Tibial nerve (tissue), 4 donors: ENCODE measurements around the gene CFAP221. TPM values are rescaled to one million over a fixed set of nuclear protein-coding genes. Genes with fewer than 3 reads are reported as not detected.
A peak's percentile ranks its signal among the peaks of the same experiment; 100 is the strongest.

Experiments used
- DNase-seq, 2 donors: peaks; one replicate each; pipeline ENCODE4 v3.0.0-alpha.2; 2019; ENCODE audit warnings: low spot score in 2 of 2
- H3K27ac ChIP-seq, 4 donors: fragments of 200-600 bp; sonication (generic) in 3 of 4; one replicate each; pipeline ENCODE4 v1.5.1; 2017 to 2019; ENCODE audit warnings: mild to moderate bottlenecking in 1 of 4
- H3K27me3 ChIP-seq, 2 donors: fragments of 200-600 bp; sonication (generic) in 1 of 2; one replicate each; pipeline versions ENCODE4 v1.5.1 to v1.6.0; 2017 to 2019
- H3K36me3 ChIP-seq, 3 donors: fragments of 200-600 bp; sonication (generic); one replicate each; pipeline ENCODE4 v1.5.1; 2018 to 2019
- H3K4me1 ChIP-seq, 4 donors: fragments of 200-600 bp; sonication (generic) in 3 of 4; one replicate each; pipeline ENCODE4 v1.5.1; 2017 to 2019
- H3K4me3 ChIP-seq, 4 donors: fragments of 200-600 bp; sonication (generic) in 3 of 4; one replicate each; pipeline ENCODE4 v1.5.1; 2017 to 2019; ENCODE audit warnings: mild to moderate bottlenecking in 1 of 4, moderate library complexity in 1 of 4
- H3K9me3 ChIP-seq, 4 donors: fragments of 200-600 bp; sonication (generic) in 3 of 4; one replicate each; pipeline ENCODE4 v1.5.1; 2017 to 2019
- EP300 ChIP-seq, 2 donors: sonication (generic); formaldehyde crosslinking; IDR thresholded peaks; one replicate each; pipeline ENCODE4 v1.6.1; 2017; ENCODE audit warnings: antibody characterized with exemption in 2 of 2, mild to moderate bottlenecking in 1 of 2
- POLR2A ChIP-seq, 2 donors: fragments of 450-650 bp; IDR thresholded peaks; one replicate each; pipeline ENCODE4 v1.6.1; 2017; ENCODE audit warnings: antibody characterized with exemption in 2 of 2, mild to moderate bottlenecking in 2 of 2, moderate library complexity in 2 of 2
- WGBS, 2 donors: methylation state at CpG; one replicate each; pipeline ENCODE4 v1.1.5; 2018; 5-methylcytosine and 5-hydroxymethylcytosine counted together
- total RNA-seq, 4 donors: library from RNA; depleted of rRNA; stranded (reverse); fragments of >200 nt; gene quantifications; one replicate each; pipeline ENCODE4 v1.1.0, GENCODE V29; 2016
- TF ChIP-seq, protein P1 (sequence below), 5 experiments: fragments of 200-600 bp in 3 of 5; fragments of 450-650 bp in 2 of 5; sonication (generic) in 3 of 5; IDR thresholded peaks; one replicate each; pipeline ENCODE4 v1.5.1; 2016 to 2019; ENCODE audit warnings: antibody characterized with exemption in 5 of 5, mild to moderate bottlenecking in 3 of 5, moderate library complexity in 2 of 5

CFAP221 gene
- total RNA-seq, 4 donors from 2014 or later, result 0.30 to 1.7 (median 0.42) TPM; not detected in 1

DNA sequence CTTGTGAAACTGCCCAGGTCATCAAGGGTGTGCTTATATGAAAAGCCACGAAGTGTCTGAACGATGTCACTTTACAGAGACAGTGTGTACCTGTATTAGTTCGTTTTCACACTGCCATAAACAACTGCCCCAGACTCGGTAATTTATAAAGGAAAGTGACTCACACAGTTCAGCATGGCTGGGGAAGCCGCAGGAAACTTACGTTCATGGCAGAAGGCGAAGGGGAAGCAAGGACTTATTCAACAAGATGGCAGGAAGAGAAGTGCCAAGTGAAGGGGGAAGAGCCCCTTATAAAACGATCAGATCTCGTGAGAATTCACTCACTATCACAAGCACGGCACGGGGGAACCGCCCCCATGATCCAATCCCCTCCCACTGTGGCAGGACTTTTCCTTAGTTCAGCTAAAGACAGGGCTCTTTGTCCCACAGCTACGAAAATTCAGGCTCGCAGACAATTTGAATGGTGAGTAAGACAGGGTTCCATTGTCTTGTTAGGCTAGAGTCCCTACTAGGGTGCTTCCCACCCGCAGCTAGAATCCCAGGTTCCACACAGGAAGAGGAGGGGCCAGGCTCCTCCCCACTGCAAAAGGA, 154.9 kb downstream of the CFAP221 start:
- H3K36me3 ChIP-seq, result no peaks in the 10 kb centered on the region
- peaks cover 0 to 13% (median 10%) of the 10 kb centered on the region in 4 donors for H3K4me1 ChIP-seq
- no peak overlapping the region for H3K4me3 ChIP-seq
- H3K27me3 ChIP-seq, result peaks cover 0 to 4% of the 10 kb centered on the region in 2 donors
- no peak for DNase-seq
- TF ChIP-seq EP300 (IDR thresholded peaks at IDR 0.05) (no peak), POLR2A (IDR thresholded peaks at IDR 0.05) (no peak)
- TF ChIP-seq, protein P1, sequence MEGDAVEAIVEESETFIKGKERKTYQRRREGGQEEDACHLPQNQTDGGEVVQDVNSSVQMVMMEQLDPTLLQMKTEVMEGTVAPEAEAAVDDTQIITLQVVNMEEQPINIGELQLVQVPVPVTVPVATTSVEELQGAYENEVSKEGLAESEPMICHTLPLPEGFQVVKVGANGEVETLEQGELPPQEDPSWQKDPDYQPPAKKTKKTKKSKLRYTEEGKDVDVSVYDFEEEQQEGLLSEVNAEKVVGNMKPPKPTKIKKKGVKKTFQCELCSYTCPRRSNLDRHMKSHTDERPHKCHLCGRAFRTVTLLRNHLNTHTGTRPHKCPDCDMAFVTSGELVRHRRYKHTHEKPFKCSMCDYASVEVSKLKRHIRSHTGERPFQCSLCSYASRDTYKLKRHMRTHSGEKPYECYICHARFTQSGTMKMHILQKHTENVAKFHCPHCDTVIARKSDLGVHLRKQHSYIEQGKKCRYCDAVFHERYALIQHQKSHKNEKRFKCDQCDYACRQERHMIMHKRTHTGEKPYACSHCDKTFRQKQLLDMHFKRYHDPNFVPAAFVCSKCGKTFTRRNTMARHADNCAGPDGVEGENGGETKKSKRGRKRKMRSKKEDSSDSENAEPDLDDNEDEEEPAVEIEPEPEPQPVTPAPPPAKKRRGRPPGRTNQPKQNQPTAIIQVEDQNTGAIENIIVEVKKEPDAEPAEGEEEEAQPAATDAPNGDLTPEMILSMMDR (IDR thresholded peaks at IDR 0.05), result no peak
- WGBS, 2 donors, result 48 to 51% methylated on average over 15 of the region's 15 CpGs
- no peaks in the 10 kb centered on the region for H3K9me3 ChIP-seq
- H3K27ac ChIP-seq, result no peak overlapping the region

- Histone ChIP-seq H3K4me3 (no peak overlapping the region), H3K9me3 (peaks cover 0 to 6% (median 0%) of the 10 kb centered on the region in 4 donors), H3K4me1 (no peaks in the 10 kb centered on the region), H3K27me3 (no peaks in the 10 kb centered on the region), H3K36me3 (peaks cover 0 to 12% (median 0%) of the 10 kb centered on the region in 3 donors), H3K27ac (no peak overlapping the region)
- TF ChIP-seq, protein P1 (IDR thresholded peaks at IDR 0.05), result no peak
- no peak for TF ChIP-seq POLR2A (IDR thresholded peaks at IDR 0.05)
- WGBS, 2 donors, result 77 to 86% methylated on average over 4 of the region's 4 CpGs
- no peak for DNase-seq
Measured at GRCh38 chr2:119700866-119701265, 156.6 kb downstream of the CFAP221 start.

GRCh38 chr2:119701352-119701751, 157.1 kb downstream of the CFAP221 start:
- TF ChIP-seq POLR2A (IDR thresholded peaks at IDR 0.05) (no peak), EP300 (IDR thresholded peaks at IDR 0.05) (no peak)
- TF ChIP-seq, protein P1 (IDR thresholded peaks at IDR 0.05), result no peak
- Histone ChIP-seq H3K27ac (no peak overlapping the region), H3K4me3 (no peak overlapping the region), H3K9me3 (peaks cover 0 to 9% (median 0%) of the 10 kb centered on the region in 4 donors), H3K4me1 (no peaks in the 10 kb centered on the region), H3K36me3 (peaks cover 0 to 12% (median 0%) of the 10 kb centered on the region in 3 donors), H3K27me3 (no peaks in the 10 kb centered on the region)
- WGBS, 2 donors, result 59 to 67% methylated on average over 11 to 12 of the region's 12 CpGs
- DNase-seq, result no peak

DNA sequence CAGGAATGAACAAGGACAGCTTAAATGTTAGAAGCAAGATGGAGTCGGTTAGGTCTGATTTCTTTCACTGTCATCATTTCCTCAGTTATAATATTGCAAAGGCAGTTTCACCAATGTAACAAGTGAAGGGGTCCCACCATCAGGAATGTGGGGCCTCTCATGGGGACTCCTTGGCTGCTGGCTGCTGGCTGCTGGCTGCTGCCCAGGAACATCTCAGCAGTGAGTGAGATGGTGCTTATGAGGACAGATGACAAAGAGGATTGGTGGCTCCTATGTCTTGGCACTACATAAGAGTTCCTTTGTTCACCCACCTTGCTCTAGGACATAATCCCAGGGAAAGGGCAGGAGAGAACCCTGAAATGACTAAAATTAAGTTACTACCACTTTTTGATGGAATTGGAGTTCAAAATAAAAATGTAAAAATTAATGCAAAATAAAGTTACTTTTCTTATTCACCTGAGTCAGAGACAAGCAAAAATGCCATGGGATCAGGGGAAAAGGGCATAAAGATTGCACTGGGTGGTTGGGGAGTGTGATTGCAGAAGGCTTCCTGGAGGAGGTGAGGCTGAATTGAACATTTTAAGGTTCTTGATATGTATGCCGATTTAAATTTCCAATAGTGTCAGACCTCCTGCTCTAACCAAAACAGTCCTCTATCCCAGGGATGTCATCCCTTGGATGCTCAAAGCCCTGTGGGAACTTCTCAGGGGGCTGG, 158.1 kb downstream of the CFAP221 start:
- WGBS, 2 donors, result 54 to 57% methylated on average over 2 of the region's 2 CpGs
- no peak for DNase-seq
- Histone ChIP-seq H3K4me1 (no peaks in the 10 kb centered on the region), H3K9me3 (peaks cover 0 to 12% (median 0%) of the 10 kb centered on the region in 4 donors), H3K36me3 (peaks cover 0 to 12% (median 0%) of the 10 kb centered on the region in 3 donors), H3K27ac (no peak overlapping the region), H3K27me3 (no peaks in the 10 kb centered on the region), H3K4me3 (no peak overlapping the region)
- no peak for TF ChIP-seq EP300 (IDR thresholded peaks at IDR 0.05)
- TF ChIP-seq POLR2A (IDR thresholded peaks at IDR 0.05), result no peak
- TF ChIP-seq, protein P1 (IDR thresholded peaks at IDR 0.05), result no peak

GRCh38 chr2:119702918-119703401, 158.7 kb downstream of the CFAP221 start:
- H3K27ac ChIP-seq, result no peak overlapping the region
- peaks cover 0 to 12% (median 0%) of the 10 kb centered on the region in 4 donors for H3K9me3 ChIP-seq
- no peak overlapping the region for H3K4me3 ChIP-seq
- DNase-seq, result peak in 1 of 2 donors; percentile 27
- no peak for TF ChIP-seq EP300 (IDR thresholded peaks at IDR 0.05)
- TF ChIP-seq, protein P1 (IDR thresholded peaks at IDR 0.05), result peak; percentile 84 to 95 (median 89)
- no peaks in the 10 kb centered on the region for H3K27me3 ChIP-seq
- peaks cover 0 to 12% (median 0%) of the 10 kb centered on the region in 3 donors for H3K36me3 ChIP-seq
- no peaks in the 10 kb centered on the region for H3K4me1 ChIP-seq
- WGBS, 2 donors, result 16 to 29% methylated on average over 10 to 13 of the region's 13 CpGs
